GM12873 (cell line): ENCODE data around the gene CTNNA3.

Experiments
- CTCF ChIP-seq: IDR thresholded peaks from 2 replicates; pipeline ENCODE4 v1.5.1; 2012; ENCODE audit warnings: low read depth, mild to moderate bottlenecking, moderate library complexity, low read length, control low read depth; ENCODE audit not compliant: insufficient read depth; ENCODE audit errors: missing control alignments

The CTNNA3 gene

DNA sequence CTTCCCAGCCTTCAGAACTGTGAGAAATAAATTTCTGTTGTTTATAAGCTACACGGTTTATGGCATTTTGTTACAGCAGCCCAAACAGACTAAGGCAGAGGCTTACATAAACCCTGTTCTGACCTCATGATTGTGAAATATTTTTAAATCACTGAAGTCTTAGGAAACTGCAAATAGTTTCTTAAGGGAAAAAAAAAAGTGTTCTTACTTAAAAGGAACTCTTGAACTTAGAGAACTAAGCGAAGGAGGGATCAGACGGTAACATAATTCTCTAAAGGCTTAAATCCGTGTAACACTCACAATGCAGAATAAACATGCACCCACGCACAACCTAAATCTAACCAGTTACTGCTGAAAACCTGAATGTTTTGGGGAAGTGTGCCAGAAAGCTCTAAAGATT, 1519.2 kb downstream of the CTNNA3 start:
- TF ChIP-seq CTCF: no peak

GRCh38 chr10:66167816-66168215, 1528.2 kb downstream of the CTNNA3 start:
- no peak for TF ChIP-seq CTCF

DNA sequence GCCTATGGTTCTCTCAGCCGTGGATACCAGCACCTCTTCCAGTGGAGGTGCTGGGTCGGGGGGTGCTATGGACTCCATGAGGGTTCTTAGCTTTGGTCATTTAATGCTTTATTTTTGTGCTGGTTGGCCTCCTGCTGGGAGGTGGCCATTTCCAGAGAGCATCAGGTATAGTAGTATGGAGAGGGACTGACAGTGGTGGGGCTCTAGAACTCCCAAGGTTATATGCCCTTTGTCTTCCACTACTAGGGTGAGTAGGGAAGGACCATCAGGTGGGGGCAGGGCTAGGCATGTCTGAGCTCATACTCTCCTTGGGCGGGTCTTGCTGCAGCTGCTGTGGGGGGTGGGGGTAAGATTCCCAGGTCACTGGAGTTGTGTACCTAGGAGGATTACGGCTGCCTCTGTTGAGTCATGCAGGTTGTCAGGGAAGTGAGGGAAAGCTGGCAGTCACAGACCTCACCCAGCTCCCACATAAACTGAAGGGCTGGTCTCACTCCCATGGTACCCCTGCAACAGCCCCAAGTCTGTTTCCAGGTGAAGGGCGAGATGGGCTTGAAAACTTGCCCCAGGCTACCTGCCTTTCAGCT, 1533.3 kb downstream of the CTNNA3 start:
- TF ChIP-seq CTCF: no peak

DNA sequence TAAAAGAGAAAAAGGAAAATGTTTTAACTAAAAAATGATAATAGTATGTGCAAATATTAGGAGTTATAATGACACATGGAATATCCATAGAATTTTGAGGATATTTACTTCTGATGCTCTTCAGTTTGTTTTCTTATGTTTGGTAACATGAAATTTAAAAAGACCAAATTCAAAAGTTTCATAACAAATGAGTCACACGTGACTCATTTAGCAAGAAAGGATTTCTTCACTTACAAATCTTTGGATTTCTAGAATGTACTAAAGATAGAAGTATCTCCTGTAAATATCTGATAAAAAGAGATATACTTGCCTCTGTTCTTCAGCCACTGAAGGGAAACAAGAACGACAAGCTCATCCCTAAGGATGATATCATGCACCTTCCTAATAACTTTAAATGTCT, 1544.6 kb downstream of the CTNNA3 start:
- TF ChIP-seq CTCF: no peak

- no peak for TF ChIP-seq CTCF
Observed at GRCh38 chr10:66148312-66148711, 1547.7 kb downstream of the CTNNA3 start.

GRCh38 chr10:66144016-66144415, 1552.0 kb downstream of the CTNNA3 start:
- no peak for TF ChIP-seq CTCF

GRCh38 chr10:66102756-66103155, 1593.2 kb downstream of the CTNNA3 start:
- no peak for TF ChIP-seq CTCF
